BJ (cell line): ENCODE results near the gene CDC14A. TPM values are rescaled to one million over a fixed set of nuclear protein-coding genes. Genes with fewer than 3 reads are reported as not detected.

ENCODE experiments used
- CTCF ChIA-PET: fragments of 350-600 bp; formaldehyde crosslinking; extraction: SDS; loops from one replicate; lab custom pipeline; 2021; ENCODE audit warnings: antibody characterized with exemption, inconsistent platforms; lab: Yijun Ruan, JAX
- POLR2A ChIA-PET: fragments of 300-600 bp; sonication (Branson Sonifier 250); formaldehyde crosslinking; extraction: SDS; loops from one replicate; lab custom pipeline; 2021; ENCODE audit warnings: antibody characterized with exemption; lab: Charles Lee
- DNase-seq: peaks from one replicate; pipeline ENCODE4 v3.0.0-alpha.2; 2011; ENCODE audit warnings: low read depth
- H3K27me3 ChIP-seq: 2 replicates; pipeline ENCODE4 v1.6.0; 2011; ENCODE audit warnings: low read length; ENCODE audit not compliant: control insufficient read depth, insufficient read depth
- H3K36me3 ChIP-seq: 2 replicates; pipeline ENCODE4 v1.5.1; 2011; ENCODE audit warnings: low read length; ENCODE audit not compliant: control insufficient read depth, insufficient read depth
- H3K4me3 ChIP-seq: 2 replicates; pipeline ENCODE4 v1.5.1; 2011; ENCODE audit warnings: low read depth, mild to moderate bottlenecking, control low read depth, low read length
- CTCF ChIP-seq: IDR thresholded peaks from 2 replicates; pipeline ENCODE4 v1.5.1; 2011; ENCODE audit warnings: low read depth, mild to moderate bottlenecking, control low read depth, inconsistent platforms, low read length, moderate library complexity; ENCODE audit not compliant: insufficient read depth
- polyA plus RNA-seq: library from polyadenylated mRNA; depleted of rRNA; stranded (reverse); fragments of >200 nt; gene quantifications from 2 replicates; pipeline ENCODE4 v1.2.3, GENCODE V29; 2011

The CDC14A gene
- polyA plus RNA-seq, 1 experiment = 1.6 TPM

GRCh38 chr1:100320311-100321099 is 31.8 kb upstream of the CDC14A start:
- no peak for DNase-seq
- no peak for TF ChIP-seq CTCF
- H3K36me3 ChIP-seq = no peaks in the 10 kb centered on the region
- H3K4me3 ChIP-seq = no peak overlapping the region
- H3K27me3 ChIP-seq = no peaks in the 10 kb centered on the region
- ChIA-PET CTCF (no interaction called here), POLR2A (no interaction called here)

- H3K36me3 ChIP-seq = no peaks in the 10 kb centered on the region
- no peak for TF ChIP-seq CTCF
- peaks cover 2% of the 10 kb centered on the region for H3K27me3 ChIP-seq
- no peak overlapping the region for H3K4me3 ChIP-seq
- POLR2A ChIA-PET = no interaction called here
- DNase-seq = no peak
- CTCF ChIA-PET = no interaction called here
Measured at GRCh38 chr1:100321100-100321493, 31.2 kb upstream of the CDC14A start.

GRCh38 chr1:100321506-100321905 is 30.8 kb upstream of the CDC14A start:
- ChIA-PET POLR2A (no interaction called here), CTCF (no interaction called here)
- peaks cover 2% of the 10 kb centered on the region for H3K27me3 ChIP-seq
- DNase-seq = no peak
- no peak overlapping the region for H3K4me3 ChIP-seq
- H3K36me3 ChIP-seq = no peaks in the 10 kb centered on the region
- no peak for TF ChIP-seq CTCF

- ChIA-PET CTCF (interaction anchor here (0.5 to 0.6 kb wide), 2 partner anchors 21 to 586 kb away, joined by 3 read pairs; no protein-coding TSS in a partner anchor), POLR2A (no interaction called here)
- H3K36me3 ChIP-seq = no peaks in the 10 kb centered on the region
- TF ChIP-seq CTCF = no peak
- H3K27me3 ChIP-seq = peaks cover 2% of the 10 kb centered on the region
- DNase-seq = peak; percentile 34
- H3K4me3 ChIP-seq = no peak overlapping the region
Measured at GRCh38 chr1:100322436-100323211, 29.7 kb upstream of the CDC14A start.

GRCh38 chr1:100323419-100324106 is 28.7 kb upstream of the CDC14A start:
- H3K4me3 ChIP-seq = no peak overlapping the region
- no peak for TF ChIP-seq CTCF
- ChIA-PET CTCF (no interaction called here), POLR2A (no interaction called here)
- peaks cover 3% of the 10 kb centered on the region for H3K27me3 ChIP-seq
- DNase-seq = no peak
- H3K36me3 ChIP-seq = no peaks in the 10 kb centered on the region
